SK-N-MC (cell line): ENCODE results near the gene TASP1.

Experiments
- EZH2 ChIP-seq: fragments of 200-600 bp; sonication (generic); IDR thresholded peaks from one replicate; pipeline ENCODE4 v1.6.1; 2017; ENCODE audit warnings: antibody characterized with exemption
- POLR2AphosphoS5 ChIP-seq: IDR thresholded peaks from 2 replicates; pipeline ENCODE4 v1.6.1; 2012; ENCODE audit warnings: mild to moderate bottlenecking, low read depth, low read length, borderline replicate concordance

DNA sequence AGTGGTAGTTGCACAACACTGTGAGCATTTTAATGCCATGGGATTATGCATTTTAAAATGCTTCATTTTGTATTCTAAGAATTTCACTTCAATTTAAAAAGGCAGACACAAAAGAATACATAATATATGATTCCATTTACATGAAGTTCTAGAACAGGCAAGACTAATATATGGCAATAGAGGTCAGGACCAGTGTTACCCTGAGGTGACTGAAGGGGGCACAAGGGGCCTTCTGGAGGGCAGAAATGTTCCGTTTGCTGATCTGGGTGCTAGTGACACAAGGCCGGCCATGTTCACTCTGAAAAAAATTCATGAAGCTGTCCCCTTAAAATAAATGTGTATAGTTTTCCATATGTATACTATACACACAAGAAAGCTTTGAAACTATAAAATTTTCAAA is 28.5 kb downstream of the TASP1 start:
- TF ChIP-seq POLR2AphosphoS5 (no peak), EZH2 (no peak)
